ENCODE data around the gene TTC39B. TPM values are rescaled to one million over a fixed set of nuclear protein-coding genes. Genes with fewer than 3 reads are reported as not detected.
"Not testable (repeated sequence)": the region's sequence is repeated elsewhere in the genome, so short reads cannot be mapped to it uniquely, and the experiment has no call there.

Gene TTC39B
- total RNA-seq, 1 experiment from 2014 or later: 2.8 TPM

DNA sequence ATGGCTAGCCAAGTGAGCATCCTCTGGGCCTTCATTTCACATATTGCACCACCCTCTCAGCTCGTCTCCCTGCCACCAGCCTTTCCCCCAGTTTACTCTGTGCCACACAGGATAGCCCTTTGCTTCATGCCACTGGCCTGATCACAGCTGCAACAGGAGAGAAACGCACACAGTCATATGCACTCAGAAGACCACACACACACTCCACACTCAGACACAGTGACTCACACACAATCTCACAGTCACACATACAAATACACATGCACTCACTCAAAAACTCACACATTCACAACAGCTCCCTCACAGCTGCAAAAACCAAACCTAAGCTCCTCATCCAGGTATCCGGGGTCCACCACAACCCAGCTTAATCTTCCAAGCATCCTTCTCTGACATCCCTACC lies 38.7 kb downstream of the TTC39B start:
- no peak for DNase-seq (ENCODE audit: low spot score)

DNA sequence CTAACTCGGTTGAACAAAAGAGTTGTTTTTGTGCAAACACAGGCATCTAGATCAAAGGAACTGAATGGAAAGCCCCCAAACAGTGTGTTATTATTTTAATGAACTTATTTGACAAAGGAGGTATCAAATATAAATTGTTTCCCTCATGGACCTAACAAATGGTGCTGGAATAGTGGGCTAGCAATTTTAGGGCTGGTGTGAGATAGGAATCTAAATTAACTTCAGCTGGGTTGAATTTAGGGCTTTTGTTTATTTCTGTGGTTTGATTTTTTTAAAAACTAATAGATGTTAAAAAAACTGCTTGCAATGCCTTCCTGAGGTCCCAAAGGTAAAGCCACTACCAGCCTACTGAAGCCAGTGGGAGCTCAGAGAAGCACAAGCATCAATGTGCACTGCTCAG lies 42.1 kb downstream of the TTC39B start:
- DNase-seq (ENCODE audit: low spot score): no peak

DNA sequence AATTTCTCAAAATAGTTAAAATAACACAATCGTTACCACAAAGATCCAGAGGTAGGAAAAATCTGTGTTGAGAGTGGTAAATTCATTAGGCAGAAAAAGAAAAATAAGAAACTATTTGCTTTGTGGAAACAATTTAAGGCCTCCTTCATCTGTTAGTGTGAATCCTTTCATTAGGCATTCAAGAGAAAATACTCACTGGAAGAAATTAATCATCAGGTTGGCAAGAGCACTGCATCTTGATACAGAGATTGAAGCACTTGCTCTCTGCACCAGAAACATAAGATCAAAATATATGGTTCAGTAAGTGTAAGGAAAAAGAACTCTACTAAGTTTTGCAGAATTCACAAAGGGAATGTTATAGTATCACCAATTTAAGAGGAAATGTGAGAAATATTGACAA lies 44.4 kb downstream of the TTC39B start:
- DNase-seq (ENCODE audit: low spot score): no peak

DNA sequence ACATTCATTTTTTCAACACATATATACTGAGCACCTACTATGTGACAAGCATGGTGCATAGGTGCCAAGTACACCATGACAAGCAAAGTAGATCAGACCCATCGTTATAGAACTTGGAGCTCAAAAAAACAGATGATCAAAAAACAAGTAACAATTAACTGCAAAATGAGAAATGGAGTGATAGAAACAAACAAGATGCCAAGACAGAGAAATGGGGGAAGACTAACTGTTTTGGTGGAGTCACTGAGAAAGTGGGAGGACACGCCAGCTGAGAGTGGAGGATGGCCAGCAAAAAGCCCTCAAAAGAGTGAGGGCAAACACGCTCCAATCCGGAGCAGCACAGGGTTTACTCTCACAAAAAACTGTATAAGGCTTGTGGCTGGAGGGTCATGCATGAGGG lies 50.6 kb downstream of the TTC39B start:
- no peak for DNase-seq (ENCODE audit: low spot score)

DNA sequence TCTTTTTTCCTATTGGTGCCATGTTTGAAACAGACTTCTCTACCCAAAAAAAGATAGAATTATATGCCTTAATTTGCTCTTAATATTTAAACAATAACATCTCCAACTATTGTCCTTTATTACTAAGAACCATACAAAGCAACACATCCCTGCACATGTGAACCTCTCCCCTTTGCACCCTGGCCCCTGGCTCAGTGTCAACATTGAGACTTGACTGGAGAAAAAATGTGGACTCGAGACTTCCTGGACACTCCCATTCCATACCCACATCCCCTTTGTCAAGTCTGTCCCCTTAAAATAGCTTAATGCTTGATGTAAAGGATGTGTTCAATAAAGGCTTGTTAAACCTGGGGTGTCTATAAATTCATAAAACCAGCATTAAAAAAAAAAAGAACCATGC lies 53.2 kb downstream of the TTC39B start:
- no peak for DNase-seq (ENCODE audit: low spot score)

DNA sequence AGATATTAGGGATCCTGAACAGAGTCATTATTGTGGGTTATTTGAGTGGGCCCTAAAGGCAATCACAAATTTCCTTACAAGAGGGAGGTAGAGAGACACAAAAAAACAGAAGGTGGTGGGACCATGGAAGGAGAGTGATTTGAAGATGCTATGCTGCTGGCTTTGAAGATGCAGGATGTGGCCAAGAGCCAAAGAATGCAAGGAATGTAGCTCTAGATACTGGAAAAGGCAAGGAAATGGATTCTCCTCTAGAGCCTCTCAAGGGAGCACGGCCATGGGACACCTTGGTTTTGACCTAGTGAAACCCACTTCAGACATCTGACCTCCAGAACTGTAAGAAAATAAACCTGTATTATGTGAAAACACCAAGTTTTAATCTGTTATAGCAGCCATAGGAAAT lies 53.8 kb downstream of the TTC39B start:
- DNase-seq (ENCODE audit: low spot score): peak; percentile 37

DNA sequence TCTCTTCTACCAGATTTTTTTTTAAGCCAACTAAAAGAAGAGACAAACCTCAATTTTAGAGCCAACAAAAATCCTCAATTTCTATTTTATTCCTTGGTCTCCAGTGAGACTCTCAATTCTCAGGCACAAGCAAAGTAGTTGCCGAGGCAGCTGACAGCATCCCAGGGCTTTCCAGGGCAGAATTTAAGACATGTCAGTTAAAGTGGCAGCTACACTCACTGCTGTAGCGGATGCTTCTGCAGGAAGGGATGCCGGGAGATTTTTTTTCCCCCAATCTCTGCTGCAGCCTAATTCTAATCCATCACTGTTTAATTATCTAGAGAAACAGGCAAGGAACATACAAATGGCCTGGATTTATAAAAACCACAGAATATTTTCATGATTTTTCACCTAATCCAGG lies 57.0 kb downstream of the TTC39B start:
- DNase-seq (ENCODE audit: low spot score): no peak

DNA sequence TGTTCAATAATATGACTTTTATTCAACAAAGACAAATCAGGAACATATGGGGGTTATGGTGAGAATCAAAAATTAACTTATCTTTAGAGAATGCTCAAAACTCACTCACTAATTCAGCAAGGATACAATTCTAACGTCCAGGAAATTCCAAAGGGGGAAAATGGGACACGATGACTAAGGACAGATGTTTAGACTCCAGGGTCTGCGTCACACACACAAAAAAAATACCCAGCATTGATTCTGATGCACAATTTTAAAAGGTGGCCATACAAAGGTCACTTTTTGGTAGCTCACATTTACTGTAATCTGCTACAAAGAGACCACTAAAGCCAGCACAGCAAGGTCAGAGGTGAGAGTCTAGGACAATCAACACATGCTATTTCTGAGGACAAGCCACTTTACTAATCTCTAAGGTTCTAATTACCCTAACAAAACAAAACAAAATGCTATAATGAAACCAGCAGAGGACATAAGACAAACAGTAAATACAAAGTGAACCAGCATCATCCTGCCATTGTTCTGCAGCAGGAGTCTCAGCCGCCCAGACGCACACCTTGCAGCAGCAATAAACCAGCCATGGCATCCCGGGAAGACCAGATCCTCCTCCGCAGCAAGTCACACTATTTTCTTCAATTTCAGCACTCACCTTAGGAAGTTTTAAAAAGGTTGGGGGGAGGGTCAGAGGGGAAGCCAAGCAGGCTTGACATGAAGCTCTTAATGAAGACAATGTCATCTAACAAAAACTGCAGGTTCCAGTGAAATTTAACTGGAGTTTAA lies 57.8 kb downstream of the TTC39B start:
- DNase-seq (ENCODE audit: low spot score): no peak

DNA sequence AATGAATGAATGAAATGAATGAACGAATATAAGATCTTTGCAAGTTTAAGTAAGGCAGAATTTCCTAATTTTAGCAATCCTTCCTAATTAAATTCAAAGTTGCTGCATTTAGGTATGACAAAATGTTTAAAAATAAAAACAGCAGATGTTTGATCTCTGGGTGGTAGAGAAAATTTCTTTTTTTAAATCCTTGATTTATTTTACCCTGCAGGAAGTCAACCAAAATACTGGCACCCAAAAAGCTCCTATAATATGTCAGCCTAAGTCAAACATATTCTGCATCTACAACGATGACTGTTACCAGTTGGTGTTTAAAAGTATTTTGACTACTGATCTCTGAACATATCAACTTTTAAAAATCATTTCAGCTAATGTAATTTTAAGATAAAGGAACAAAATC lies 58.4 kb downstream of the TTC39B start:
- no peak for DNase-seq (ENCODE audit: low spot score)

DNA sequence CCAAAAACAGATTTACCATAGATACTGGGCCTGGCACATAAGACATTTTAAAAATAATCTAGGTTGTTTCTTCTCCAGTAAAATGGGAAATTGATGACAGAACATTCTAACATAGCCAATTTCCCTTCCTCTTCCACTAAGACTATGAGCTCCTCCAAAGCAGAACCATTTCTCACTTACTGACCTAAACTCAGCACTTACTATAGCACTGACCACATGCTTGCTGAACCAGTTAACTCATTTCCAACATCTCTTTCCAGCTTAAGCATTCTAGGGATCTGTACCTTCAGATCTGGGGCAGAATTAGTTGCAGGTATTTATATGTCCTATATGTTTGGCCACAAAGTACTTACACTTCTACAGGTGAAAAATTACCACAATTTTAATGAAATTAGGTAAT lies 58.9 kb downstream of the TTC39B start:
- DNase-seq (ENCODE audit: low spot score): no peak

DNA sequence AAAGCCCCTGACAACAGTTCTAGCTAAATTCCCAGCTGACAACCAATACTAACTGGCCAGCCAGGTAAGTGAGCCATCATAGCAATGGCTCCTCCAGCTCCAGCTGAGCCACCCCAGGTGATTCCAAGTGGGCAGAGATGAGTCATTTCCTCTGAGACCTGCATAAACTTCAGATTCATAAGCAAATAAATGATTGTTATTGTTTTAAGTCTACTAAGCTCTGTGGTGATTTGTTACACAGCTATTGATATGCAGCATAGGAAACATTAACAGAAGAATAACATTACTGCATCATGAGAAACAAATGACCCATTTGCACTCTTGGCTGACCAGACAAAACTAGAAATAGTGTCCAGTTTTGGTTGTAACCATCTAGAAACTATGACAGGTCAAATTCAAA lies 60.3 kb downstream of the TTC39B start:
- DNase-seq (ENCODE audit: low spot score): no peak

DNA sequence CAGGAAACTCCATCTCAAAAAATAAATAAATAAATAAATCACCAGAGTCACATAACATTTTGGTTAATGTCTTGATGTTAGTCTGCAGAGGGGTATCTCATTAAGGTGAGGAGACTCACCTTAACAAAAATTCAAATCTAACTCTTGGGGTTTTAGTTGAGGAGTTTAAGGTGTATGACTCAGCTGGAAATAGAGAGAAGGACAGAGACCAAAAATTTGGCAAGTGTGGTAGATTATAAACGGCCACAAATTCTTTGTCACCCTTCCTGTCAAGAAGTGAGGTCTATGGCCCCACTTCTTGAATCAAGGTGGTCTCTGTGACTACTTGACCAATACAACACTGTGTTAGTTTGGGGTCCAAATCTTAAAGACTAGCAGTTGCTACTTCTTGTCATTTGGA lies 60.8 kb downstream of the TTC39B start:
- no peak for DNase-seq (ENCODE audit: low spot score)

DNA sequence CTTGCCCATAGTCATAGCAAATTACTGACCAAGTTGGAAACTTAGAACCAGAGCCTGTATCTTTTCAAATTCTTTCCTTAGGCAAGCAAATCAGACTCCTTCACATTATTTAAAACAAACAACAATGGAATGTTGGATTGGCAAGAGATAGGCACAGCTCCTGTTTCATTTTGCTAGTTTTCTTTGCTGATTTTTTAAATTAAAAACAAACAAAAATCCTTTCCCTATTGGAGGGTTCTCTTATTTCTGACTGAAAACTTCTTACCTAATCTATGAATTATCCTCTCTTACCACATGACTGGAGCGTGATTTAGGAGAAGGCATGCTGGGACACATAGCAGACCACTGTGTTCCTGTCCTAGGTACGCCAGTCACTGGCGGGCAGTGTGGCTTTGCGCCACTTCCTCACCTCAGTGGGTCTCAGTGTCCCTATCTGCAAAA lies 63.0 kb downstream of the TTC39B start:
- no peak for DNase-seq (ENCODE audit: low spot score)

DNA sequence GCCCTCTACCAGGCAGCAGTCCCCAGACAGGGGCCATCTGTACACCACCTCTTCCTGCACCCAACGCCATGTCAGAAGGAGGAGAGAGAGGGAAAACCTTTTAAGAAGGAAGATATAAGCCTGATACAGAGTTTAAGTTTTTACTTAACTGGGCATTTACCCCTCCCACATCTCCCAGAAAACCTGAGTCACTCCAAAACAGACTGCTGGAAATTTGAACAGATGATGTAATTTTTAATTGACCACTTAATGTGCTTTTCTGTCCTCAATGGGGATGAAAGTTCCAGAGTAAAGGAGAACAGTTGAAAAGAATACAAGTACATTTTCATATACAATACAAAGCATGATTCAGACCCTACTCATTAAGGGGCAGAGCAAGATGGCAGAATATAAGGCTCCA lies 63.9 kb downstream of the TTC39B start:
- DNase-seq (ENCODE audit: low spot score): no peak

DNA sequence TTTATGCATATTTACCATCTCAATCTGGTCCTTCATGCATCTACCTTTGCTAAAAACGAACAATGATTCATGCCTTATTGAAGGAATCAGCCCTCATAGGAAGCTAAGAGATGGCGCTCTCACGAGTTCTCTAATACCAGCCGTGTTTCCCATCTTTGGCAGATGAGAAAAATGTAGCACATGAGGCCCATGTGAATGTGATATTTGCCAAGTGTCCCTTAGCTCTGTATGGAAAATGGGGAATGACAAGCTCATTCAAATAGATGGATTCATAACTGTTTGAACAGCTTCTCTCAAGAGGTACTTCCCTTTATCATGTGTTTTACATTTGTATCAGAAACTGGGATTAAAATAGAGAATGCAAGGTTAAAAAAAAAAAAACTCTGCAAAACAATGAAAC lies 66.1 kb downstream of the TTC39B start:
- DNase-seq (ENCODE audit: low spot score): no peak

DNA sequence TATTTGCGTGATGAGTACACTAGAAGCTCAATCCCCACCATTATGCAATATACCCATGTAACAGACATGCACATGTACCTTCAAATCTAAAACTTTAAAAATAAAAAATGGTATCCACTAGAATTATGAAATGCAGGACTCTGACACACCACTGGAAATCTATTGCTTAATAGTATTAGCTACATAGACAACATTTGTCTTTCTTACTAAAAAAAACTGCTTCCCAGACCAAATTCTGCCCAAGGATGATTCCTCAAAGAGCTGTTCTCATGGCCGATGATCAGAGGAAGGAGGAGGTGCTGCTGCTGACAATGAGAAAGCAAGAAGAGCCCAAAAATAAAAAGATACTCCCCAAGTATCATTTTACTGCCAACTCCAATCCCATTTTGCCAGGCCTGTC lies 67.2 kb downstream of the TTC39B start:
- DNase-seq (ENCODE audit: low spot score): no peak

DNA sequence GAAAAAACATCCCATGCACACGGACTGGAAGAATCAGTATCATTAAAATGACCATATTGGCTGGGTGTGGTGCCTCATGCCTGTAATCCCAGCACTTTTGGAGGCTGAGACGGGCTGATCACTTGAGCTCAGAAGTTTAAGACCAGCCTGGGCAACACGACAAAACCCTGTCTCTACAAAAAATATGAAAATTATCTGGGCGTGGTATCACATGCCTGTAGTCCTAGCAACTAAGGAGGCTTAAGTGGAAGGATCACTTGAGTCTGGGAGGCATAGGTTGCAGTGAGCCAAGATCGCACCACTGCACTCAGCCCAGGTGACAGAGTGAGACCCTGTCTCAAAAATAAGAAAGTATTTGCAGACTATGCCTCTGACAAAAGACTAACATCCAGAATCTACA lies 68.4 kb downstream of the TTC39B start:
- DNase-seq (ENCODE audit: low spot score): no peak

DNA sequence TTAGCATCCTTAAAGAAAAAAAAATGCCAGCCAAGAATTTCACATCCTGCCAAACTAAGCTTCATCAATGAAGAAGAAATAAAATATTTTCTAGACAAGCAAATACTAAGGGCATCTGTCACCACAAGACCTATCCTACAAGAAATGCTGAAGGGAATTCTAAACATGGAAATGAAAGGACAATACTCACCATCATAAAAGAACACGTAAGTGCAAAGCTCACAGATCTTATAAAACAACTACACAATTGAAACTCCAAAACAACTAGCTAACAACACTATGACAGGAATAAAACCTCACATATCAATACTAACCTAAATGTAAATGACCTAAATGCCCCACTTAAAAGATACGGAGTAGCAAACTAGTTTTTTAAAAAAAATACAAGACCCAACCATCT lies 71.4 kb downstream of the TTC39B start:
- DNase-seq (ENCODE audit: low spot score): no peak

DNA sequence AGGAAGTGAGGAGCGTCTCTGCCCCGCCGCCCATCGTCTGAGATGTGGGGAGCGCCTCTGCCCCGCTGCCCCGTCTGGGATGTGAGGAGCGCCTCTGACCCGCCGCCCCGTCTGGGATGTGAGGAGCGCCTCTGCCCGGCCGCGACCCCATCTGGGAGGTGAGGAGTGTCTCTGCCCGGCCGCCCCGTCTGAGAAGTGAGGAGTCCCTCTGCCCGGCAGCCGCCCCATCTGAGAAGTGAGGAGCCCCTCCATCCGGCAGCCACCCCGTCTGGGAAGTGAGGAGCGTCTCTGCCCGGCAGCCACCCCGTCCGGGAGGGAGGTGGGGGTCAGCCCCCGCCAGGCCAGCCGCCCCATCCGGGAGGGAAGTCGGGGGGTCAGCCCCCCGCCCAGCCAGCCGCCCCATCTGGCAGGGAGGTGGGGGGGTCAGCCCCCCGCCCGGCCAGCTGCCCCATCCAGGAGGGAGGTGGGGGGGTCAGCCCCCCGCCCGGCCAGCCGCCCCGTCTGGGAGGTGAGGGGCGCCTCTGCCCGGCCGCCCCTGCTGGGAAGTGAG lies 73.0 kb downstream of the TTC39B start:
- not testable (repeated sequence) for DNase-seq (ENCODE audit: low spot score)

DNA sequence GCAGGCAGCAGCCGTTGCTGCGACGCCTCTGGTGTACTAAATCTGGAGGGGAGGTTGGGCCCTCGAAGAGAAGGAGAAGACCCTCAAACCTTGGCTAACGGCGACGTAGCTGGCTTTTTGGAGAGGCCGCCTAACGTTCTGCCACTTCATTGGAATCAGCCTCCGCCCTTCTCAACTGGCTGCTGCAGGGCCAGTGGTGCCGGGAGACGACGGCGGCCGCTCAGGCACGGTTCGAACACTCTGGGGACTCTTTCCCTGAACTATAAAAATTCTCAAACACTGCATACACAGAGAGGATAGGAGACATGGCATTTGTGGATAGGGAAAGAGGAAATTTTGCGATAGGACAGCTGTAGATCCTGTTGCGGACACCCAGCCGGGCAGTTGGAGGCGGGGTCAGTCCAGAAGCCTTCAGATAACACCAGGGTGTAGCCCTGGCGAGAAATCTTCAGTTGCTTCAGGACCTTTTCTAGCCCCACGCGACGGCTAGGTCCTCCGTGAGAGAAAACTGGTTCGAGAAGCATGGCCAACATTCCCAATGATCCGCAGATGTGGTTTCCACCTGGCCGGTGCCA lies 74.2 kb downstream of the TTC39B start:
- DNase-seq (ENCODE audit: low spot score): not testable (repeated sequence)

DNA sequence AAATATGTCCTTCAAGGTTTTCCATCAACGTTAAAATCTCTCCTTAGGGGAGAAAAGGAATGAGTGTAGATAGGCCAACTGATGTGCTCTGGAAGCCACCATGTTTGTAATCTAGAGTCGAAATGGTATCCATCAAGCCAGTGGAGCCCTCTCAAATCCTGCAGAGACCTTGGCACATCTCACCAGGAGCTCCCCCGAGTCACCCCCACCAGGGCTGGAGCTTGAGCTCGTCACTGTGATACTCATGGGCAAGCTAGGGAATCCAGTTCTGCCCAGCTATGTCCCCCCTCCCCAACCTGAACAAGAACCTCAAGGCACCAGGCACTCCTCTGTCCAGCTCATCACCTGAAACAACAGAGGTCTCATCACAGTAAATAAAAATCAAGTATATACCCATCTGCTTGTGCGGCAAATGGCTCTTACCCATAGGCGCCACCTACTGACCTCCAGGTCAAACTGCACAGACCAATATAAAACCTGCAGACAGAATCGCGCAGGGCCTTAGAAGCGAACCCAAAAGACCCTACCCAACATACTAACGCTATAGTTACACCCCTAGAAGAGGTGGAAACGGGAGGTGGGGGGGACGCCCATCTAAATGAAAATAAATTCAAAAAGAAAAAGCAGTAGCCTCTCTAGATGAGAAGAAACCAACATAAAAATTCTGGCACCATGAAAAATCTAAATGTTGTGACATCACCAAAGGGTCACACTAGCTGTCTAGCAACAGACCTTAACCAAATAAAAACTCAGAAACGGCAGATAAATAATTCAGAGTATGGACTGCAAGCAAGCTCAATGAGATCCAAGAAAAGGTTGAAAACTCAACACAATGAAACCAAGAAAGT lies 75.0 kb downstream of the TTC39B start:
- DNase-seq (ENCODE audit: low spot score): no peak

DNA sequence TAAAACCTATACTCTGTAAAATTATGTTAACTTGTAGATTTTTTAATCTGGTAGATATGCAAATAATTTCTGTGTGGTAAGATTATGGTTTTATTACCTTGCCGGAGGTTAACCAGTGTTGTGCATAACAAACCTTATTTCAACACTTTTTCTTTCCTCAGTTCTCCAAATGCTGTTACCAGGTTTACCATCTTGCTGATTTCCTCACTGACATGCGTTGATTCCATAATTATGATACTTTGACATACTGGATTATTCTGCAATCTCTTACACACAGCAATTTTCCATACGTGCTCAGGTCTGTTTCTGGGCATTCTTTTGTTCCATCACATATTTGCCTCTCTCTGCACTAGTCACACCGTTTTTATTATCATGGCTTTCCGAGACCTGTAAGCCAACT lies 77.6 kb downstream of the TTC39B start:
- DNase-seq (ENCODE audit: low spot score): no peak

DNA sequence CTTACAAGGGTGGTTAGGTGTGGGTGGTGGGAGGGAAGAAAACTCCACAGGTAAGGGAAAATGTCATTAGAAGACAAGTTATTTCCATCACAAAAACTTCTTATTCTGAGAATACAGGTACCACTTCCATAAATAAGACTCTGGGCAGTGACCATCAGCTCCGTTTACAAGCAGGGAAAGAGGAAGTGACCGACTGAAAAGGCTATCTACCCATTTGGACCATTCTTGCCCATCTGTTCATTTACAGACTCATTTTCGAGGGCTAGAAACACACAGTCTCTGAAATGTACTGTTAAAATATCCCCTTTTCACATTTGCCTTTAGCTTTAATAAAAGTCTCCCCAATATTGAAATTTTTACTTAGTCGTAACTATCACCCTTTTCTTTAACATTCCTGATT lies 79.5 kb downstream of the TTC39B start:
- no peak for DNase-seq (ENCODE audit: low spot score)

All from A172 (cell line).